OCI-LY7 (cell line): ENCODE results near the gene KCNE3.

Experiments used
- EZH2phosphoT487 ChIP-seq: fragments of 200-600 bp; sonication (generic); IDR thresholded peaks from 2 replicates; pipeline ENCODE4 v1.6.1; 2018; ENCODE audit warnings: low read depth, borderline replicate concordance, mild to moderate bottlenecking, mixed run types, antibody characterized with exemption, low read length, moderate library complexity, mixed read lengths
- TF ChIP-seq, protein P1 (sequence below): fragments of 200-600 bp; sonication (generic); conservative IDR thresholded peaks from 2 replicates; pipeline ENCODE4 v1.5.1; 2014; ENCODE audit warnings: mild to moderate bottlenecking, antibody characterized with exemption, low read length, moderate library complexity, mixed read lengths

DNA sequence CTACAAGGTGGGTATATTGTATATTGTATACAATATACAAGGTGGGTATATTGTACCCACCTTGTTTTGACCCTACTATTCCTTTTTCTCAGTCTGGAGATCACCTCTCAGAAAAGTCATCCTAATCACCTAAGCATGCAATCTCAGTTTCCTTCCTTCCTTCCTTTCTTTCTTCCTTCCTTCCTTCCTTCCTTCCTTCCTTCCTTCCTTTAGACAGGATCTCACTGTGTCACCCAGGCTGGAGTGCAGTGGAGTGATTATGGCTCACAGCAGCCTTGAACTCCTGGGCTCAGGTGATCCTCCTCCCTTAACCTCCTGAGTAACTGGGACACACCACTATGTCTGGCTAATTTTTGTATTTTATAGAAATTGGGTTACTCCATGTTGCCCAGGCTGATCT lies 1.2 kb upstream of the KCNE3 start:
- TF ChIP-seq, protein P1, sequence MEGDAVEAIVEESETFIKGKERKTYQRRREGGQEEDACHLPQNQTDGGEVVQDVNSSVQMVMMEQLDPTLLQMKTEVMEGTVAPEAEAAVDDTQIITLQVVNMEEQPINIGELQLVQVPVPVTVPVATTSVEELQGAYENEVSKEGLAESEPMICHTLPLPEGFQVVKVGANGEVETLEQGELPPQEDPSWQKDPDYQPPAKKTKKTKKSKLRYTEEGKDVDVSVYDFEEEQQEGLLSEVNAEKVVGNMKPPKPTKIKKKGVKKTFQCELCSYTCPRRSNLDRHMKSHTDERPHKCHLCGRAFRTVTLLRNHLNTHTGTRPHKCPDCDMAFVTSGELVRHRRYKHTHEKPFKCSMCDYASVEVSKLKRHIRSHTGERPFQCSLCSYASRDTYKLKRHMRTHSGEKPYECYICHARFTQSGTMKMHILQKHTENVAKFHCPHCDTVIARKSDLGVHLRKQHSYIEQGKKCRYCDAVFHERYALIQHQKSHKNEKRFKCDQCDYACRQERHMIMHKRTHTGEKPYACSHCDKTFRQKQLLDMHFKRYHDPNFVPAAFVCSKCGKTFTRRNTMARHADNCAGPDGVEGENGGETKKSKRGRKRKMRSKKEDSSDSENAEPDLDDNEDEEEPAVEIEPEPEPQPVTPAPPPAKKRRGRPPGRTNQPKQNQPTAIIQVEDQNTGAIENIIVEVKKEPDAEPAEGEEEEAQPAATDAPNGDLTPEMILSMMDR, result no peak
- TF ChIP-seq EZH2phosphoT487, result no peak
